Measurements from ENCODE around the gene LHX6.

DNA sequence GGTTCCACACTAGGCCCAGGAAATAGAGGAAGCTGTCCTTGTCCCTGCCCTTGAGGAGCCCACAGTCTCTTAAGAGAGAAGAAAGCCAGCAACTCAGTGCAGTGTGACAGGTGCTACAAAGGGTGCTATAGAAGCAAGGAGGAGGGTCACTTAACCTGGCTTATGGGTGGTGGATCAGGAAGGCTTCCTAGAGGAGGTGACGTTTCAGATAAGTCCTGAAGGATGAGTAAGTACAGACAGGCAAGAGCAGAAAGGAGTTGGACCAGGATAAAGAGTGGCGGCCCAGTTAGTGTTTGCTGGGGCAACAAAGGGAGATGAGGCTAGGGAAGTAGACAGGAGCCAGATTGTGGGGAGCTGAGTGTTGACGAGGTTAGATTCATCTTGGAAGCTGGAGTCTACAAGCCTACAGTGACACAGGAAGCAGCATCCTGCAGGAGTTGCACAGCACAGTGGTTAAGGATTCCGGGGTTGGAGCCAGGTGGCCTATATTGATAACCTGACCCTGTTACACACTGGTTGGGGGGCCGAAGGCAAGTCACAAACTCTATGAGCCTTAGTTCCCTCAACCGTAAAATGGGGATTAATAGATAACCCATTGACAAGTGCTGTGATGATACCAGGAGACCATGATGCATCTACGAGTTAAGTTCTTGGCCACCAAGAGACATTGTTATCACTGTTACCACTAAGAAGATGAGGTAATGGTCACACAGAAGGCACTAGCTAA is 5.4 kb upstream of the LHX6 start:
- TF ChIP-seq, protein P1, sequence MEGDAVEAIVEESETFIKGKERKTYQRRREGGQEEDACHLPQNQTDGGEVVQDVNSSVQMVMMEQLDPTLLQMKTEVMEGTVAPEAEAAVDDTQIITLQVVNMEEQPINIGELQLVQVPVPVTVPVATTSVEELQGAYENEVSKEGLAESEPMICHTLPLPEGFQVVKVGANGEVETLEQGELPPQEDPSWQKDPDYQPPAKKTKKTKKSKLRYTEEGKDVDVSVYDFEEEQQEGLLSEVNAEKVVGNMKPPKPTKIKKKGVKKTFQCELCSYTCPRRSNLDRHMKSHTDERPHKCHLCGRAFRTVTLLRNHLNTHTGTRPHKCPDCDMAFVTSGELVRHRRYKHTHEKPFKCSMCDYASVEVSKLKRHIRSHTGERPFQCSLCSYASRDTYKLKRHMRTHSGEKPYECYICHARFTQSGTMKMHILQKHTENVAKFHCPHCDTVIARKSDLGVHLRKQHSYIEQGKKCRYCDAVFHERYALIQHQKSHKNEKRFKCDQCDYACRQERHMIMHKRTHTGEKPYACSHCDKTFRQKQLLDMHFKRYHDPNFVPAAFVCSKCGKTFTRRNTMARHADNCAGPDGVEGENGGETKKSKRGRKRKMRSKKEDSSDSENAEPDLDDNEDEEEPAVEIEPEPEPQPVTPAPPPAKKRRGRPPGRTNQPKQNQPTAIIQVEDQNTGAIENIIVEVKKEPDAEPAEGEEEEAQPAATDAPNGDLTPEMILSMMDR (IDR thresholded peaks at IDR 0.05; ENCODE audit: low read length): no peak
- TF ChIP-seq EZH2 (optimal IDR thresholded peaks at IDR 0.05; ENCODE audit: low read depth, low read length) (no peak), EZH2phosphoT487 (IDR thresholded peaks at IDR 0.05; ENCODE audit: low read length) (no peak)

Data from MM.1S (cell line).